ENCODE results near the gene SLC39A9.

Gene SLC39A9

GRCh38 chr14:69484444-69485314 is 86.2 kb downstream of the SLC39A9 start, which contains the start of gene PLEKHD1:
TSS of gene PLEKHD1 (plus strand) at chr14:69484728. CDS start at chr14:69484966, 238 bp downstream.
- peak; percentile 59 for DNase-seq (ENCODE audit: low spot score)
- no peak for TF ChIP-seq CTCF (IDR thresholded peaks at IDR 0.05; ENCODE audit: extremely low read depth, missing control alignments)

- TF ChIP-seq CTCF (IDR thresholded peaks at IDR 0.05; ENCODE audit: extremely low read depth, missing control alignments): no peak
- no peak for DNase-seq (ENCODE audit: low spot score)
These were observed 86.8 kb downstream of the SLC39A9 start for GRCh38 chr14:69485315-69485660.

- no peak for TF ChIP-seq CTCF (IDR thresholded peaks at IDR 0.05; ENCODE audit: extremely low read depth, missing control alignments)
- no peak for DNase-seq (ENCODE audit: low spot score)
These were observed 87.2 kb downstream of the SLC39A9 start for GRCh38 chr14:69485701-69486100.

GRCh38 chr14:69487226-69487625 is 88.7 kb downstream of the SLC39A9 start:
- no peak for DNase-seq (ENCODE audit: low spot score)
- no peak for TF ChIP-seq CTCF (IDR thresholded peaks at IDR 0.05; ENCODE audit: extremely low read depth, missing control alignments)

GRCh38 chr14:69487771-69488170 is 89.3 kb downstream of the SLC39A9 start:
- no peak for TF ChIP-seq CTCF (IDR thresholded peaks at IDR 0.05; ENCODE audit: extremely low read depth, missing control alignments)
- DNase-seq (ENCODE audit: low spot score): no peak

- no peak for TF ChIP-seq CTCF (IDR thresholded peaks at IDR 0.05; ENCODE audit: extremely low read depth, missing control alignments)
- DNase-seq (ENCODE audit: low spot score): peak; percentile 9
These were observed 91.0 kb downstream of the SLC39A9 start for GRCh38 chr14:69489495-69489894.

GRCh38 chr14:69490219-69490918 is 91.9 kb downstream of the SLC39A9 start:
- DNase-seq (ENCODE audit: low spot score): no peak
- TF ChIP-seq CTCF (IDR thresholded peaks at IDR 0.05; ENCODE audit: extremely low read depth, missing control alignments): no peak

Data from GM20000 (cell line).